ENCODE results near the gene CAPN5.
"Not testable (repeated sequence)": the region's sequence is repeated elsewhere in the genome, so short reads cannot be mapped to it uniquely, and the experiment has no call there.

The CAPN5 gene

DNA sequence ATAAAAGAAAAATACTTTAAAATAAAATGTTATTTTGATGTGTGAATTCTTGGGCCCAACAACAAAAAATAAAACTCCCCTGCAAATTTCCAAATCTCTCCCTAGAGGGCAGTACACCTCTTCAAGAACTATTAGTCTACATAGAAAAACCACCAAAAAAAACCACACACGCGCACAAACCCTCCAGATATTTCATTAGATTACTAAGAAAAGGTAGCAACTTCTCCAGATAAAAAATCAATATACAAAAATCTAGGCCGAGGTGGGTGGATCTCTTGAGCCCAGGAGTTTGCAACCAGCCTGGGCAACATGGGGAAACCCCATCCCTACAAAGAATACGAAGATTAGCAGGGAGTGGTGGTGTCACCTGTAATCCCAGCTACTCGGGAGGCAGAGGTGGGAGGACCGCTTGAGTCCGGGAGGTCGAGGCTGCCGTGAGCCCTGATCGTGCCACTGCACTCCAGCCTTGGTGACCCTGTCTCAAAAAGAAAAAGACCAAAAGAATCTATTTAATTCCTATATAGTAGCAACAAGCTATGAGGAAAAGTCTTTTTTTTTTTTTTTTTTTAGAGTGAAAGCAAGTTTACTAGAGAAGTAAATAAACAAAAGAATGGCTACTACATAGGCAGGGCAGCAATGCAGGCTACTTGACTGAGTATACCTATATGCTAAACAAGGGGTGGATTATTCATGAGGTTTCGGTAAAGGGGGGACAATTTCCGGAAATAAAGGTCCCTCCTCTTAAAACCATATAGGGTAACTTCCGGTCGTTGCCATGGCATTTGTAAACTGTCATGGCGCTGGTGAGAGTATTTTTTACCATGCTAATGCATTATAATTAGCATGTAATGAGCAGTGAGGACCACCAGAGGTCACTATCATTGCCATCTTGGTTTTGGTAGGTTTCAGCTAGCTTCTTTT is 19.5 kb upstream of the CAPN5 start:
- Histone ChIP-seq H3K4me3 (peak overlapping the region; percentile 46 to 71 (median 55); a peak in 19 of 20 replicates), H3K9me3 (replicated peaks in 1 of 11) (no peaks in the 10 kb centered on the region), H3K4me2 (peak overlapping the region; percentile 76 to 99 (median 94)), H3K9ac (peak overlapping the region in 7 of 11 experiments; percentile 4 to 61 (median 48); a peak in 7 of 22 replicates), H4K20me1 (no peaks in the 10 kb centered on the region), H3K4me1 (peaks cover 0 to 8% (median 5%) of the 10 kb centered on the region in 10 experiments; a peak in 14 of 20 replicates), H3K27ac (peak overlapping the region in 2 of 11 experiments; percentile 27 to 50; a peak in 2 of 22 replicates), H3K27me3 (no peaks in the 10 kb centered on the region; a peak in 1 of 22 replicates), H3K36me3 (no peaks in the 10 kb centered on the region)
- no peak for TF ChIP-seq Cebpa-rat (IDR thresholded peaks at IDR 0.05)

DNA sequence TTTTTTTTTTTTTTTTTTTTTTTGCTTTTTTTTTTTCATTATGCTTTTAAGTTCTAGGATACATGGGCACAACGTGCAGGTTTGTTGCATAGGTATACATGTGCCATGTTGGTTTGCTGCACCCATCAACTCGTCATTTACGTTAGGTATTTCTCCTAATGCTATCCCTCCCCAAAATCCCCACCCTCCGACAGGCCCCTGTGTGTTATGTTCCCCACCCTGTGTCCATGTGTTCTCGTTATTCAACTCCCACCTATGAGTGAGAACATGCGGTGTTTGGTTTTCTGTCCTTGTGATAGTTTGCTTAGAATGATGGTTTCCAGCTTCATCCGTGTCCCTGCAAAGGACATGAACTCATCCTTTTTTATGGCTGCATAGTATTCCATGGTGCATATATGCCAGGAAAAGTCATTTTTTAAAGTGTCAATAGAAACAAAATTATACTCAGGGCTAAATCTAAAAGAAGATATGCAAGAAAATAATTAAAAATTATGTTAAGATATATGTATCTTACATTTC is 18.8 kb upstream of the CAPN5 start:
- H3K9me3 ChIP-seq (replicated peaks in 1 of 11); H3K4me3 ChIP-seq; H3K4me1 ChIP-seq; H3K36me3 ChIP-seq; H3K27ac ChIP-seq; H4K20me1 ChIP-seq; H3K4me2 ChIP-seq; H3K27me3 ChIP-seq; H3K9ac ChIP-seq: not testable (repeated sequence)

- H3K9me3 ChIP-seq (replicated peaks in 1 of 11), result no peaks in the 10 kb centered on the region
- H3K4me2 ChIP-seq, result no peak overlapping the region
- no peak overlapping the region for H3K27ac ChIP-seq
- no peaks in the 10 kb centered on the region; a peak in 1 of 22 replicates for H3K27me3 ChIP-seq
- no peaks in the 10 kb centered on the region for H3K36me3 ChIP-seq
- no peak overlapping the region for H3K4me3 ChIP-seq
- peak overlapping the region in 2 of 11 experiments; percentile 13 to 26; a peak in 2 of 22 replicates for H3K9ac ChIP-seq
- peaks cover 0 to 8% (median 5%) of the 10 kb centered on the region in 10 experiments; a peak in 14 of 20 replicates for H3K4me1 ChIP-seq
- no peaks in the 10 kb centered on the region for H4K20me1 ChIP-seq
- no peak for TF ChIP-seq Cebpa-rat (IDR thresholded peaks at IDR 0.05)
Measured at GRCh38 chr11:77049026-77049425, 17.7 kb upstream of the CAPN5 start.

DNA sequence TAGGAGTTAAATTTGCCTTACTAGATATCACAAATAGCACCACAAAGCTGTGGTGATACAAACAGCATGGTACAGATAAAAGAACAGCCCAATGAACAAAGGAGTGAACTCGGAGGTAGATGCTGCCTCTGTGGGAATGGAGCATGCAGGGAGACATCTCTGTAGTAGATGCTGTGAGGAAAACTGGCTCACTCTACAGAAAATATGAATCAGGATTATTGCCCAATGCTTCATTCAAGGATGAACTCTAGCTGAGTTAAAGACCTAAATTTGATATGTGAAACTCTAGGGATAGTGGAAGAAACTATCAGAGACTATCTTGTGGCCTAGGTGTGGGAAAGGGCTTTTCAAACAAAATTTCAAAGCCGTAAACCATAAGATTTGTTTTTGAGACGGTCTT is 15.3 kb upstream of the CAPN5 start:
- Histone ChIP-seq H3K27ac (no peak overlapping the region), H3K4me1 (peaks cover 0 to 8% (median 5%) of the 10 kb centered on the region in 10 experiments; a peak in 14 of 20 replicates), H4K20me1 (no peaks in the 10 kb centered on the region), H3K4me2 (no peak overlapping the region), H3K4me3 (no peak overlapping the region), H3K9ac (no peak overlapping the region), H3K36me3 (no peaks in the 10 kb centered on the region; a peak in 1 of 22 replicates), H3K9me3 (replicated peaks in 1 of 11) (peaks cover 8 to 13% (median 11%) of the 10 kb centered on the region in 11 experiments), H3K27me3 (no peaks in the 10 kb centered on the region)
- TF ChIP-seq Cebpa-rat (IDR thresholded peaks at IDR 0.05), result no peak

- H3K4me1 ChIP-seq, result peaks cover 0 to 4% (median 0%) of the 10 kb centered on the region in 10 experiments; a peak in 1 of 20 replicates
- H3K27ac ChIP-seq, result no peak overlapping the region
- H3K36me3 ChIP-seq, result no peaks in the 10 kb centered on the region; a peak in 1 of 22 replicates
- no peaks in the 10 kb centered on the region for H4K20me1 ChIP-seq
- H3K9me3 ChIP-seq (replicated peaks in 1 of 11), result peaks cover 15 to 23% (median 21%) of the 10 kb centered on the region in 11 experiments
- H3K4me2 ChIP-seq, result no peak overlapping the region
- TF ChIP-seq Cebpa-rat (IDR thresholded peaks at IDR 0.05), result no peak
- H3K9ac ChIP-seq, result no peak overlapping the region
- H3K4me3 ChIP-seq, result no peak overlapping the region
- H3K27me3 ChIP-seq, result no peaks in the 10 kb centered on the region
Measured at GRCh38 chr11:77052518-77052917, 14.3 kb upstream of the CAPN5 start.

GRCh38 chr11:77053217-77054015 is 13.4 kb upstream of the CAPN5 start:
- Histone ChIP-seq H3K9ac (no peak overlapping the region), H4K20me1 (no peaks in the 10 kb centered on the region), H3K27me3 (no peaks in the 10 kb centered on the region), H3K27ac (no peak overlapping the region), H3K4me3 (no peak overlapping the region), H3K4me2 (no peak overlapping the region), H3K9me3 (replicated peaks in 1 of 11) (peaks cover 15 to 29% (median 23%) of the 10 kb centered on the region in 11 experiments), H3K36me3 (no peaks in the 10 kb centered on the region; a peak in 1 of 22 replicates), H3K4me1 (peaks cover 0 to 4% (median 0%) of the 10 kb centered on the region in 10 experiments; a peak in 1 of 20 replicates)
- TF ChIP-seq Cebpa-rat (IDR thresholded peaks at IDR 0.05), result no peak

GRCh38 chr11:77054084-77054483 is 12.7 kb upstream of the CAPN5 start:
- H3K4me1 ChIP-seq, result peaks cover 0 to 4% (median 0%) of the 10 kb centered on the region in 10 experiments; a peak in 1 of 20 replicates
- TF ChIP-seq Cebpa-rat (IDR thresholded peaks at IDR 0.05), result no peak
- H3K9ac ChIP-seq, result no peak overlapping the region
- H3K36me3 ChIP-seq, result no peaks in the 10 kb centered on the region; a peak in 1 of 22 replicates
- H4K20me1 ChIP-seq, result no peaks in the 10 kb centered on the region
- H3K27me3 ChIP-seq, result no peaks in the 10 kb centered on the region
- no peak overlapping the region for H3K27ac ChIP-seq
- H3K4me3 ChIP-seq, result no peak overlapping the region
- H3K4me2 ChIP-seq, result no peak overlapping the region
- H3K9me3 ChIP-seq (replicated peaks in 1 of 11), result peaks cover 15 to 29% (median 23%) of the 10 kb centered on the region in 11 experiments

DNA sequence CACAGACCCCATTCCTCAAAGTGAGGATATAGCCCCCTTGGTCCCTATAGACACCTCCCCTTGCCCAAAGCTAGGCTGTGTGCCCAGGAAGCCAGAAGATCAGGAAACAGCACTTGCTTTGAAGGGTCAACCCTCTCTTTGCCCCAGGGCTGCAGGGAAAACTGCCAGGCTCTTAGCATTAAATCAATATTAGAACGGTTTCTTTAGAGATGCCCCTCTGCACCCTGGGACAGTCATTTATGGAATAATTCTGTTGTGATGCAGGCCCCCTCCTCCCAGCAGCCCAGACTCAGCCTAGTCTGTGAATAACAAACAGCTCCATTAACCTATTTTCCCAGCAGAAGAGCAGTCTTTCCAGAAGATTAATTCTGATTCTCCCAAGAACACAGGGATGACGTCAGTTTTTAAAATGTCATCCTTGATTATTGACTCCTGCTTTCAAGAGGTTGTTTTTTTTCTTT is 11.6 kb upstream of the CAPN5 start:
- no peak overlapping the region for H3K9ac ChIP-seq
- H3K27me3 ChIP-seq, result no peaks in the 10 kb centered on the region
- peaks cover 15 to 29% (median 23%) of the 10 kb centered on the region in 11 experiments for H3K9me3 ChIP-seq (replicated peaks in 1 of 11)
- H3K36me3 ChIP-seq, result no peaks in the 10 kb centered on the region; a peak in 1 of 22 replicates
- TF ChIP-seq Cebpa-rat (IDR thresholded peaks at IDR 0.05), result no peak
- peaks cover 0 to 4% (median 0%) of the 10 kb centered on the region in 10 experiments; a peak in 1 of 20 replicates for H3K4me1 ChIP-seq
- H3K4me3 ChIP-seq, result no peak overlapping the region
- no peak overlapping the region for H3K4me2 ChIP-seq
- no peak overlapping the region for H3K27ac ChIP-seq
- H4K20me1 ChIP-seq, result no peaks in the 10 kb centered on the region
